D341Med (cell line): ENCODE results near the gene KIF2C.
"Not testable (repeated sequence)": the region's sequence is repeated elsewhere in the genome, so short reads cannot be mapped to it uniquely, and the experiment has no call there.

ENCODE experiments used
- DNase-seq: peaks from one replicate; pipeline ENCODE4 v3.0.0; 2012; ENCODE audit warnings: low spot score

The KIF2C gene

GRCh38 chr1:44719318-44719717 is 20.3 kb upstream of the KIF2C start:
- DNase-seq, result no peak

GRCh38 chr1:44720281-44720680 is 19.4 kb upstream of the KIF2C start:
- no peak for DNase-seq

- DNase-seq, result peak; percentile 53
Measured at GRCh38 chr1:44721485-44722361, 17.9 kb upstream of the KIF2C start.

GRCh38 chr1:44723064-44723463 is 16.6 kb upstream of the KIF2C start:
- DNase-seq, result no peak

- no peak for DNase-seq
Measured at GRCh38 chr1:44723496-44724295, 15.9 kb upstream of the KIF2C start.

- no peak for DNase-seq
Measured at GRCh38 chr1:44724296-44724954, 15.2 kb upstream of the KIF2C start.

- no peak for DNase-seq
Measured at GRCh38 chr1:44724955-44725698, 14.5 kb upstream of the KIF2C start.

- peak; percentile 80 for DNase-seq
Measured at GRCh38 chr1:44730741-44731512, 8.7 kb upstream of the KIF2C start, which contains the start of gene RNU5D-1. TSS of gene RNU5D-1 (minus strand) at chr1:44731170.

- no peak for DNase-seq
Measured at GRCh38 chr1:44733365-44733764, 6.3 kb upstream of the KIF2C start.

GRCh38 chr1:44733784-44734183 is 5.9 kb upstream of the KIF2C start:
- DNase-seq, result no peak

GRCh38 chr1:44735992-44736391 is 3.6 kb upstream of the KIF2C start:
- DNase-seq, result no peak

GRCh38 chr1:44738953-44739306 is 707 bp upstream of the KIF2C start:
- not testable (repeated sequence) for DNase-seq

- no peak for DNase-seq
Measured at GRCh38 chr1:44740179-44740617, 561 bp downstream of the KIF2C start.

- DNase-seq, result no peak
Measured at GRCh38 chr1:44743211-44743610, 3.6 kb downstream of the KIF2C start.

GRCh38 chr1:44747878-44748277 is 8.2 kb downstream of the KIF2C start:
- DNase-seq, result no peak

- DNase-seq, result no peak
Measured at GRCh38 chr1:44757420-44757819, 17.8 kb downstream of the KIF2C start.

GRCh38 chr1:44759077-44759476 is 19.4 kb downstream of the KIF2C start:
- no peak for DNase-seq

GRCh38 chr1:44760876-44761275 is 21.2 kb downstream of the KIF2C start:
- no peak for DNase-seq

GRCh38 chr1:44766421-44766820 is 26.8 kb downstream of the KIF2C start:
- not testable (repeated sequence) for DNase-seq

- DNase-seq, result peak; percentile 88
Measured at GRCh38 chr1:44775078-44775929, 35.7 kb downstream of the KIF2C start, which contains the start of gene RPS8. TSS of gene RPS8 (plus strand) at chr1:44775540. CDS start at chr1:44775597, 57 bp downstream.
